Neuronal stem cell (in vitro differentiated cells): ENCODE data around the gene PIGP.
"Not testable (repeated sequence)": the region's sequence is repeated elsewhere in the genome, so short reads cannot be mapped to it uniquely, and the experiment has no call there.

Experiments used
- DNase-seq: peaks from one replicate; pipeline ENCODE4 v3.0.0-alpha.2; 2013; ENCODE audit warnings: low spot score
- H2AFZ ChIP-seq: one replicate; pipeline ENCODE4 v1.6.1; 2013; ENCODE audit warnings: mild to moderate bottlenecking, low read length, inconsistent platforms
- H2AK5ac ChIP-seq: 2 replicates; pipeline ENCODE4 v1.6.1; 2013; ENCODE audit warnings: low read depth, mild to moderate bottlenecking, inconsistent platforms, low read length, moderate library complexity, mixed read lengths
- H2BK120ac ChIP-seq: 2 replicates; pipeline ENCODE4 v1.6.1; 2013; ENCODE audit warnings: low read depth, mild to moderate bottlenecking, inconsistent platforms, low read length, moderate library complexity, mixed read lengths
- H2BK12ac ChIP-seq: one replicate; pipeline ENCODE4 v1.6.1; 2013; ENCODE audit warnings: low read length, inconsistent platforms
- H2BK15ac ChIP-seq: 2 replicates; pipeline ENCODE4 v1.6.1; 2013; ENCODE audit warnings: mild to moderate bottlenecking, low read length, inconsistent platforms, mixed read lengths
- H2BK5ac ChIP-seq: one replicate; pipeline ENCODE4 v1.6.1; 2013; ENCODE audit warnings: inconsistent platforms, mild to moderate bottlenecking, low read length, moderate library complexity
- H3K14ac ChIP-seq: one replicate; pipeline ENCODE4 v1.6.1; 2013; ENCODE audit warnings: low read length, inconsistent platforms
- H3K18ac ChIP-seq: 2 replicates; pipeline ENCODE4 v1.6.1; 2013; ENCODE audit warnings: low read length, inconsistent platforms
- H3K23ac ChIP-seq: 2 replicates; pipeline ENCODE4 v1.6.1; 2013; ENCODE audit warnings: low read depth, mild to moderate bottlenecking, mixed read lengths, low read length, inconsistent platforms; ENCODE audit not compliant: poor library complexity
- H3K27ac ChIP-seq: replicated peaks from 3 replicates; pipeline ENCODE4 v1.5.1; 2013; ENCODE audit warnings: low read length, inconsistent platforms
- H3K27me3 ChIP-seq, 3 experiments: 2 replicates each; pipeline ENCODE4 v1.6.1; 2013; ENCODE audit warnings: low read length in 3 of 3, mild to moderate bottlenecking in 2 of 3, inconsistent platforms in 1 of 3, low read depth in 1 of 3, mixed read lengths in 1 of 3, moderate library complexity in 1 of 3; ENCODE audit not compliant: control insufficient read depth in 3 of 3, insufficient read depth in 3 of 3
- H3K36me3 ChIP-seq, 2 donors: replicated peaks in 1 of 2; 2 replicates each; pipeline ENCODE4 v1.6.1; 2013; ENCODE audit warnings: low read length in 2 of 2; ENCODE audit not compliant: control insufficient read depth in 2 of 2, insufficient read depth in 2 of 2
- H3K4ac ChIP-seq: 2 replicates; pipeline ENCODE4 v1.6.1; 2013; ENCODE audit warnings: inconsistent platforms, mild to moderate bottlenecking, low read length, moderate library complexity
- H3K4me1 ChIP-seq, 2 donors: 1 replicate in 1 of 2; 2 replicates in 1 of 2; pipeline ENCODE4 v1.6.1; 2013; ENCODE audit warnings: low read length in 2 of 2, low read depth in 1 of 2; ENCODE audit not compliant: control insufficient read depth in 2 of 2, insufficient read depth in 1 of 2
- H3K4me2 ChIP-seq: one replicate; pipeline ENCODE4 v1.6.1; 2013; ENCODE audit warnings: mild to moderate bottlenecking, low read length, inconsistent platforms; ENCODE audit not compliant: insufficient read depth, poor library complexity, severe bottlenecking
- H3K4me3 ChIP-seq, 2 donors: 2 replicates each; pipeline ENCODE4 v1.5.1; 2013; ENCODE audit warnings: low read length in 2 of 2, mild to moderate bottlenecking in 2 of 2, inconsistent platforms in 1 of 2, moderate library complexity in 1 of 2
- H3K79me1 ChIP-seq: one replicate; pipeline ENCODE4 v1.6.1; 2013; ENCODE audit warnings: low read depth, mild to moderate bottlenecking, inconsistent platforms, low read length, moderate library complexity
- H3K9ac ChIP-seq: one replicate; pipeline ENCODE4 v1.6.1; 2013; ENCODE audit warnings: mild to moderate bottlenecking, low read depth, low read length, inconsistent platforms; ENCODE audit not compliant: poor library complexity
- H3K9me3 ChIP-seq, 2 donors: replicated peaks in 1 of 2; 2 replicates each; pipeline versions ENCODE3 to v1.6.1; 2013; ENCODE audit warnings: low read length in 2 of 2, mild to moderate bottlenecking in 2 of 2, inconsistent platforms in 1 of 2, low read depth in 1 of 2, mixed read lengths in 1 of 2, moderate library complexity in 1 of 2; ENCODE audit not compliant: control insufficient read depth in 2 of 2, insufficient read depth in 1 of 2
- H4K8ac ChIP-seq: one replicate; pipeline ENCODE4 v1.6.1; 2013; ENCODE audit warnings: low read depth, mild to moderate bottlenecking, inconsistent platforms, low read length, moderate library complexity
- H4K91ac ChIP-seq: one replicate; pipeline ENCODE4 v1.6.1; 2013; ENCODE audit warnings: low read length, low read depth, mild to moderate bottlenecking, inconsistent platforms; ENCODE audit not compliant: poor library complexity
- WGBS, 2 donors: extraction: QIAGEN DNeasy Blood & Tissue Kit; methylation state at CpG; one replicate each; pipeline ENCODE4 v1.1.7; 2013; ENCODE audit warnings: missing lambda C conversion rate in 2 of 2, mixed read lengths in 1 of 2; ENCODE audit not compliant: insufficient read length in 2 of 2, insufficient replicate concordance in 1 of 2; ENCODE audit errors: extremely low coverage in 2 of 2; 5-methylcytosine and 5-hydroxymethylcytosine counted together

The PIGP gene

DNA sequence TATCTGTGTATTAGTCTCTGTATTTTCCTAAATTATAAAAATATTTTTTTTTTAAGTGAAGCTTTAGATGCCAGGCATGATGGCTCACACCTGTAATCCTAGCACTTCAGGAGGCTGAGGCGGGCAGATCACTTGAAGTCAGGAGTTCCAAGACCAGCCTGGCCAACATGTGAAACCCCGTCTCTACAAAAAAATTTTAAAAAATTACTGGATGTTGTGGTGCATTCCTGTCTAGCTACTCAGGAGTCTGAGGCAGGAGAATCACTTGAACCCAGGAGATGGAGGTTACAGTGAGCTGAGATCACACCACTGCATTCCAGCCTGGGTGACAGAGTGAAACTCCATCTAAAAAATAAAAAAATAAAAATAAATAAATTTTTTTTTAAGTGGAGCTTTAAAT lies 43.6 kb upstream of the PIGP start:
- not testable (repeated sequence) for H3K27me3 ChIP-seq, H2AFZ ChIP-seq, H3K9ac ChIP-seq, H4K8ac ChIP-seq, H3K4me1 ChIP-seq, H3K9me3 ChIP-seq, H4K91ac ChIP-seq, H2BK5ac ChIP-seq, H3K4me3 ChIP-seq, H3K4ac ChIP-seq, H2AK5ac ChIP-seq, H3K27ac ChIP-seq, H2BK12ac ChIP-seq, H3K23ac ChIP-seq, H2BK15ac ChIP-seq, H3K14ac ChIP-seq, H3K79me1 ChIP-seq, H3K4me2 ChIP-seq, DNase-seq, H3K18ac ChIP-seq, H2BK120ac ChIP-seq
- WGBS, 2 donors, result no CpG with 5 or more reads among the region's 2 CpGs
- H3K36me3 ChIP-seq, result peaks cover 0 to 60% of the 10 kb centered on the region in 2 donors

DNA sequence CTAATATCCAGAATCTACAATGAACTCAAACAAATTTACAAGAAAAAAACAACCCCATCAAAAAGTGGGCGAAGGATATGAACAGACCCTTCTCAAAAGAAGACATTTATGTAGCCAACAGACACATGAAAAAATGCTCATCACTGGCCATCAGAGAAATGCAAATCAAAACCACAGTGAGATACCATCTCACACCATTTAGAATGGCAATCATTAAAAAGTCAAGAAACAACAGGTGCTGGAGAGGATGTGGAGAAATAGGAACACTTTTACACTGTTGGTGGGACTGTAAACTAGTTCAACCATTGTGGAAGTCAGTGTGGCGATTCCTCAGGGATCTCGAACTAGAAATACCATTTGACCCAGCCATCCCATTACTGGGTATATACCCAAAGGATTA lies 41.4 kb upstream of the PIGP start:
- H3K23ac ChIP-seq, H3K79me1 ChIP-seq, H3K27ac ChIP-seq, H4K91ac ChIP-seq, H3K4me1 ChIP-seq, H3K27me3 ChIP-seq, H3K18ac ChIP-seq, H3K4me3 ChIP-seq, H2BK120ac ChIP-seq, H3K9me3 ChIP-seq, H2AK5ac ChIP-seq, H2BK15ac ChIP-seq, H2AFZ ChIP-seq, H2BK5ac ChIP-seq, H2BK12ac ChIP-seq, H3K14ac ChIP-seq, H3K9ac ChIP-seq, DNase-seq, H3K4ac ChIP-seq, H3K4me2 ChIP-seq, H4K8ac ChIP-seq: not testable (repeated sequence)
- peaks cover 0 to 39% of the 10 kb centered on the region in 2 donors for H3K36me3 ChIP-seq
- no CpG with 5 or more reads among the region's 3 CpGs for WGBS, 2 donors

- WGBS, 2 donors, result no CpG with 5 or more reads among the region's 6 CpGs
- not testable (repeated sequence) for DNase-seq, H2AK5ac ChIP-seq
Observed at GRCh38 chr21:37111029-37111428, 38.2 kb upstream of the PIGP start.

GRCh38 chr21:37106998-37107397 lies 34.1 kb upstream of the PIGP start:
- Histone ChIP-seq H3K27me3 (no peaks in the 10 kb centered on the region), H2BK120ac (no peak overlapping the region), H3K79me1 (no peaks in the 10 kb centered on the region), H4K8ac (no peak overlapping the region), H3K27ac (no peak overlapping the region), H2AK5ac (no peak overlapping the region), H3K4me3 (no peak overlapping the region), H2AFZ (no peak overlapping the region), H3K4me1 (no peaks in the 10 kb centered on the region), H4K91ac (no peak overlapping the region), H3K9ac (no peak overlapping the region), H3K23ac (no peak overlapping the region), H3K4me2 (no peak overlapping the region), H3K4ac (no peak overlapping the region), H3K9me3 (peaks cover 5 to 39% of the 10 kb centered on the region in 2 donors), H2BK5ac (no peak overlapping the region), H2BK15ac (no peak overlapping the region), H2BK12ac (no peak overlapping the region), H3K14ac (no peak overlapping the region), H3K18ac (no peak overlapping the region), H3K36me3 (peaks cover 4 to 56% of the 10 kb centered on the region in 2 donors)
- no CpG with 5 or more reads among the region's 2 CpGs for whole genome bisulfite sequencing, 2 donors
- DNase-seq, result no peak

More at GRCh38 chr21:37111029-37111428, 38.2 kb upstream of the PIGP start:
- not testable (repeated sequence) for H3K4me3 ChIP-seq, H3K4me2 ChIP-seq, H3K23ac ChIP-seq, H4K91ac ChIP-seq, H3K18ac ChIP-seq, H2BK15ac ChIP-seq, H3K27ac ChIP-seq, H3K27me3 ChIP-seq, H3K79me1 ChIP-seq, H2AFZ ChIP-seq, H2BK5ac ChIP-seq, H2BK12ac ChIP-seq, H2BK120ac ChIP-seq, H3K14ac ChIP-seq, H3K9ac ChIP-seq, H3K4me1 ChIP-seq, H3K4ac ChIP-seq, H4K8ac ChIP-seq
- peaks cover 4 to 40% of the 10 kb centered on the region in 2 donors for H3K36me3 ChIP-seq
- peaks cover 5 to 29% of the 10 kb centered on the region in 2 donors for H3K9me3 ChIP-seq
